Keratinocyte (primary cell): Measurements from ENCODE around the gene PRICKLE3. TPM values are rescaled to one million over a fixed set of nuclear protein-coding genes. Genes with fewer than 3 reads are reported as not detected.

Source experiments
- DNase-seq: peaks from one replicate; pipeline ENCODE4 v3.0.0-alpha.2; 2011; ENCODE audit warnings: low read depth, missing footprints, low spot score
- FAIRE-seq: peaks from 2 replicates; lab custom pipeline; 2011; peaks lifted over from hg19 to GRCh38; lab: Jason Lieb, UNC
- H2AFZ ChIP-seq: 2 replicates; pipeline ENCODE4 v1.6.0; 2012; ENCODE audit warnings: low read length, control low read depth, inconsistent platforms; ENCODE audit not compliant: control insufficient read depth
- H3K27ac ChIP-seq: 2 replicates; pipeline ENCODE4 v1.5.1; 2011; ENCODE audit warnings: low read length; ENCODE audit not compliant: control insufficient read depth, insufficient read depth
- H3K27me3 ChIP-seq: 3 replicates; pipeline ENCODE4 v1.6.0; 2011; ENCODE audit warnings: low read length; ENCODE audit not compliant: control insufficient read depth, insufficient read depth; ENCODE audit errors: extremely low read depth
- H3K36me3 ChIP-seq, 2 experiments: 2 replicates in 1 of 2; 3 replicates in 1 of 2; pipeline ENCODE4 v1.5.1; 2011; ENCODE audit warnings: low read length in 2 of 2, mild to moderate bottlenecking in 1 of 2; ENCODE audit not compliant: control insufficient read depth in 2 of 2, insufficient read depth in 2 of 2; ENCODE audit errors: extremely low read depth in 1 of 2
- H3K4me1 ChIP-seq: 3 replicates; pipeline ENCODE4 v1.5.1; 2011; ENCODE audit warnings: low read length; ENCODE audit not compliant: control insufficient read depth, insufficient read depth; ENCODE audit errors: extremely low read depth
- H3K4me2 ChIP-seq: 3 replicates; pipeline ENCODE4 v1.6.0; 2011; ENCODE audit warnings: low read depth, low read length; ENCODE audit not compliant: control insufficient read depth, insufficient read depth; ENCODE audit errors: extremely low read depth
- H3K4me3 ChIP-seq, 3 experiments: fragments of 200-600 bp in 1 of 3; sonication (generic) in 1 of 3; 2 replicates in 2 of 3; 3 replicates in 1 of 3; pipeline ENCODE4 v1.5.1; 2011 to 2016; ENCODE audit warnings: low read length in 3 of 3, mild to moderate bottlenecking in 3 of 3, control low read depth in 2 of 3, inconsistent platforms in 1 of 3, low read depth in 1 of 3, mixed read lengths in 1 of 3, mixed run types in 1 of 3, moderate library complexity in 1 of 3; ENCODE audit not compliant: control insufficient read depth in 2 of 3, insufficient read depth in 2 of 3; ENCODE audit errors: extremely low read depth in 1 of 3
- H3K79me2 ChIP-seq: 2 replicates; pipeline ENCODE4 v1.6.0; 2012; ENCODE audit warnings: low read length; ENCODE audit not compliant: control insufficient read depth, insufficient read depth
- H3K9ac ChIP-seq: 3 replicates; pipeline ENCODE4 v1.6.0; 2011; ENCODE audit warnings: low read length; ENCODE audit not compliant: control insufficient read depth, insufficient read depth; ENCODE audit errors: extremely low read depth
- H3K9me1 ChIP-seq: 3 replicates; pipeline ENCODE4 v1.6.0; 2011; ENCODE audit warnings: low read length; ENCODE audit not compliant: control insufficient read depth, insufficient read depth; ENCODE audit errors: extremely low read depth
- H3K9me3 ChIP-seq: 2 replicates; pipeline ENCODE4 v1.5.1; 2012; ENCODE audit warnings: low read depth, low read length; ENCODE audit not compliant: control insufficient read depth
- H4K20me1 ChIP-seq: 3 replicates; pipeline ENCODE4 v1.6.0; 2011; ENCODE audit warnings: low read length; ENCODE audit not compliant: control insufficient read depth, insufficient read depth; ENCODE audit errors: extremely low read depth
- EZH2 ChIP-seq: IDR thresholded peaks from one replicate; pipeline ENCODE4 v1.6.1; 2012; ENCODE audit warnings: inconsistent platforms, mild to moderate bottlenecking, low read length, moderate library complexity
- dilution Hi-C: fragments of 300-500 bp; cut with MboI; formaldehyde crosslinking; loops from one replicate; pipeline ENCODE4 v1.7.0; 2020; ENCODE audit warnings: low sequenced_read_pairs; ENCODE audit not compliant: extremely low pct_ligation_motif_present
- polyA plus RNA-seq, 5 experiments: library from polyadenylated mRNA; depleted of rRNA in 3 of 5; stranded (reverse) in 3 of 5; stranded (forward) in 1 of 5; unstranded in 1 of 5; fragments of >200 nt; gene quantifications; 1 replicate in 1 of 5; 2 replicates in 3 of 5; 3 replicates in 1 of 5; pipeline versions ENCODE4 v1.2.1 to v1.2.3, GENCODE V29; 2011 to 2012; ENCODE audit warnings: missing spikeins in 2 of 5, low read depth in 1 of 5, low replicate concordance in 1 of 5
- TF ChIP-seq, protein P1 (sequence below), 3 experiments: IDR thresholded peaks in 1 of 3; conservative IDR thresholded peaks in 1 of 3; optimal IDR thresholded peaks in 1 of 3; 2 replicates in 2 of 3; 3 replicates in 1 of 3; pipeline versions ENCODE3 to v1.5.1; 2011; ENCODE audit warnings: low read length in 3 of 3, mild to moderate bottlenecking in 3 of 3, moderate library complexity in 2 of 3, control low read depth in 1 of 3, inconsistent platforms in 1 of 3; ENCODE audit not compliant: insufficient read depth in 2 of 3; ENCODE audit errors: extremely low read depth in 1 of 3

PRICKLE3 gene
- polyA plus RNA-seq, 1 donor (not counting 4 experiments of a cell fraction or from before 2014, with no cell fraction given) = 8.7 TPM

DNA sequence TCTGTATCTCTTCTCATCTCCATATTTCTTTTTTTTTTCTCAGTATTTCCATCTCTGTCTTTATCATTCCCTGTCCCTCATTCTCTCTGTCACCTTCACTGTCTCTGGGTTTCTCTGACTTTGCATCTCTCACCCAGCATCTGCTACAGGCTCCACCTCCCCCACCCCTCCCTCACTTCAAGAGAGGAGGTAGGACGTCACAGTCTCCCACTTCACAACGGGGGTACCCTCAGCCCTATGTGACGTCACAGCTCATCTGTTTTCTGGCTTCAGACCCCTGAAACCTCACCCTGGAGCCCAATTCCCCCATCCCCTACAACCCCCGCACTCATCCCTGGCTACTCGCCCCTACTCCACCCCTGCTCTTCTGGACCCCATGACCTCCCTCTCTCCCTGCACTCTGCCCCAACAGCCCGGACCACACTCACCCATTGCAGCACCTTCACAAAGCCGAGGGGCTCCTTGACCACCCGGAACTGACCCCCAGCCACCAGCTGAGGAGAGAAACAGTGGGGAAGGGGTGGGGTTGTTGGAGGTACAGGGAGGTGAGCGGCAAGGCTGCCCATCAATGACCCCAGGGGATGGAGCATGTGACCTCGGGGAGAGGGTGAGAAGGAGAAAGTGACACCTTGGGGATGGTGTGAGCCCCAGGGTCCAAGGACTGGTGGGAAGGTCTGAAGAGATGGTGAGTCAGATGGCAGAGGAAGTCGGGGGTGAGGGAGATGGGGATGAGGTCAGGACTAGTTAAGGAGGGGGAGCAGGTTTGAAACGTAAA, 12.6 kb upstream of the PRICKLE3 start:
- dilution Hi-C loops = no loop called here
- Histone ChIP-seq H3K4me1 (peaks cover 4% of the 10 kb centered on the region), H3K9me3 (no peaks in the 10 kb centered on the region), H3K79me2 (no peaks in the 10 kb centered on the region), H3K27ac (no peak overlapping the region), H4K20me1 (no peaks in the 10 kb centered on the region), H2AFZ (no peak overlapping the region), H3K4me2 (no peak overlapping the region), H3K36me3 (no peaks in the 10 kb centered on the region), H3K9me1 (no peaks in the 10 kb centered on the region), H3K27me3 (peaks cover 2% of the 10 kb centered on the region), H3K4me3 (no peak overlapping the region), H3K9ac (no peak overlapping the region)
- no peak for FAIRE-seq
- TF ChIP-seq, protein P1, sequence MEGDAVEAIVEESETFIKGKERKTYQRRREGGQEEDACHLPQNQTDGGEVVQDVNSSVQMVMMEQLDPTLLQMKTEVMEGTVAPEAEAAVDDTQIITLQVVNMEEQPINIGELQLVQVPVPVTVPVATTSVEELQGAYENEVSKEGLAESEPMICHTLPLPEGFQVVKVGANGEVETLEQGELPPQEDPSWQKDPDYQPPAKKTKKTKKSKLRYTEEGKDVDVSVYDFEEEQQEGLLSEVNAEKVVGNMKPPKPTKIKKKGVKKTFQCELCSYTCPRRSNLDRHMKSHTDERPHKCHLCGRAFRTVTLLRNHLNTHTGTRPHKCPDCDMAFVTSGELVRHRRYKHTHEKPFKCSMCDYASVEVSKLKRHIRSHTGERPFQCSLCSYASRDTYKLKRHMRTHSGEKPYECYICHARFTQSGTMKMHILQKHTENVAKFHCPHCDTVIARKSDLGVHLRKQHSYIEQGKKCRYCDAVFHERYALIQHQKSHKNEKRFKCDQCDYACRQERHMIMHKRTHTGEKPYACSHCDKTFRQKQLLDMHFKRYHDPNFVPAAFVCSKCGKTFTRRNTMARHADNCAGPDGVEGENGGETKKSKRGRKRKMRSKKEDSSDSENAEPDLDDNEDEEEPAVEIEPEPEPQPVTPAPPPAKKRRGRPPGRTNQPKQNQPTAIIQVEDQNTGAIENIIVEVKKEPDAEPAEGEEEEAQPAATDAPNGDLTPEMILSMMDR (optimal IDR thresholded peaks at IDR 0.05 in 1 of 3, IDR thresholded peaks at IDR 0.05 in 1 of 3, conservative IDR thresholded peaks at IDR 0.05 in 1 of 3; ENCODE audit: extremely low read depth in 1 of 3, insufficient read depth in 2 of 3, low read length in 3 of 3) = no peak
- TF ChIP-seq EZH2 = no peak
- no peak for DNase-seq

DNA sequence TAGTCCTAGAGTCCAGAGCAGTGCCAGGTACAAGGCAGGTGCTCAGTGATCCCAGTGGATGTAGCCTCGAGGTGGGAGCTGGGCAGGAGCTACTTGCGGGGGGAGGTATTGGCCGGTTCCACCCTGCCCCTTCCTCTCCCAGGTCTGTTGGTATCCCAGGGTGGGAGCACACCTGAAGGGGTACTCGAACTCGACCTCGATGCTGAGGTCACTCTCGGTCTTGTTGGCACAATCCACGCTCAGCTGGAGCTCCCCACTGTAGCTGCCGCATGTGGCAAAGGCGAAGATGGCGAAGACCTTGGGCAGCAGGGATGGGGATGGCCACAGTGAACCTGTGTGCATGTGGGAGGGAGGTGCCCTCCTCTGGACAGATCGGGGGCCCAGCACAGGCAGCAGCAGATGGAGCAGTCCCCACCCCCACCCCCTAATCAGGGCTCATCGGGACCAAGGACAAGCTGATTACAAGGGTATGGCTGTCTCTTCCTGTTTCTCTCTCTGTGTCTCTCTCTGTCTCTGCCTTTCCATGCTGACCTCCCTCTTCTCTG, 11.4 kb upstream of the PRICKLE3 start:
- Histone ChIP-seq H3K79me2 (no peaks in the 10 kb centered on the region), H3K9ac (no peak overlapping the region), H3K36me3 (no peaks in the 10 kb centered on the region), H3K27ac (no peak overlapping the region), H3K27me3 (peaks cover 2% of the 10 kb centered on the region), H3K9me3 (no peaks in the 10 kb centered on the region), H3K4me1 (peaks cover 4% of the 10 kb centered on the region), H2AFZ (no peak overlapping the region), H3K4me3 (no peak overlapping the region), H3K4me2 (no peak overlapping the region), H4K20me1 (no peaks in the 10 kb centered on the region), H3K9me1 (no peaks in the 10 kb centered on the region)
- DNase-seq (no peak), FAIRE-seq (no peak)
- no peak for TF ChIP-seq EZH2
- dilution Hi-C loops = no loop called here
